Motor neuron (in vitro differentiated cells): ENCODE data around the gene FAM3D. TPM values are rescaled to one million over a fixed set of nuclear protein-coding genes. Genes with fewer than 3 reads are reported as not detected.
"Not testable (repeated sequence)": the region's sequence is repeated elsewhere in the genome, so short reads cannot be mapped to it uniquely, and the experiment has no call there.

Source experiments
- ATAC-seq, 8 experiments: fragments of 200-7000 bp; cut with Tn5 transposase; replicated peaks in 6 of 8; 2 replicates each; pipeline ENCODE4 v1.8.0; 2021; ENCODE audit warnings: mild to moderate bottlenecking in 8 of 8, moderate library complexity in 8 of 8
- H3K27ac ChIP-seq, 2 donors: fragments of 250-450 bp; sonication (Bioruptor Pico); 2 replicates each; pipeline ENCODE4 v1.9.0; 2021; ENCODE audit warnings: antibody characterized with exemption in 2 of 2, mild to moderate bottlenecking in 2 of 2, moderate library complexity in 1 of 2
- H3K4me1 ChIP-seq, 2 donors: fragments of 250-450 bp; sonication (Bioruptor Pico); replicated peaks in 1 of 2; 2 replicates each; pipeline ENCODE4 v1.6.1; 2021; ENCODE audit warnings: antibody characterized with exemption in 2 of 2, mild to moderate bottlenecking in 2 of 2, moderate library complexity in 1 of 2
- H3K4me3 ChIP-seq, 5 donors: fragments of 250-450 bp; sonication (Bioruptor Pico); 2 replicates each; pipeline ENCODE4 v1.9.0; 2021; ENCODE audit warnings: antibody characterized with exemption in 5 of 5, mild to moderate bottlenecking in 5 of 5, moderate library complexity in 4 of 5
- WGBS, 10 experiments: fragments of 450-650 bp; shearing (Covaris generic); methylation state at CpG; one replicate each; pipeline ENCODE4 v1.0.0; 2022; 5-methylcytosine and 5-hydroxymethylcytosine counted together
- in situ Hi-C, 9 experiments: fragments of 400-800 bp; cut with MboI; loops; one replicate each; pipeline ENCODE4 v1.15.0; 2021; ENCODE audit warnings: low sequenced_read_pairs in 9 of 9, low pct_unique_long_range_greater_than_20kb in 2 of 9; ENCODE audit not compliant: unreplicated experiment in 9 of 9
- total RNA-seq, 8 experiments: library from RNA; unstranded; fragments of 300-600 nt; gene quantifications; 2 replicates each; pipeline versions ENCODE4 v1.2.3 to v1.2.4, GENCODE V29; 2022

FAM3D gene
- total RNA-seq, 8 experiments from 2014 or later = 0.16 to 0.50 (median 0.18) TPM; not detected in 4

GRCh38 chr3:58696093-58696492 is 29.5 kb upstream of the FAM3D start:
- 0 to 71% (median 40%) methylated on average over 1 of the region's 1 CpG; no CpG with 5 or more reads in 3 of the 10 experiments for WGBS, 10 experiments
- ATAC-seq = no peak
- no peaks in the 10 kb centered on the region for H3K4me1 ChIP-seq
- no peak overlapping the region for H3K27ac ChIP-seq
- no peak overlapping the region for H3K4me3 ChIP-seq
- in situ Hi-C loops = no loop called here

GRCh38 chr3:58695284-58695683 is 28.7 kb upstream of the FAM3D start:
- in situ Hi-C loops, H3K4me3 ChIP-seq, H3K4me1 ChIP-seq, ATAC-seq, H3K27ac ChIP-seq: not testable (repeated sequence)
- WGBS, 10 experiments = 0 to 100% (median 59%) methylated on average over 1 to 4 of the region's 4 CpGs

DNA sequence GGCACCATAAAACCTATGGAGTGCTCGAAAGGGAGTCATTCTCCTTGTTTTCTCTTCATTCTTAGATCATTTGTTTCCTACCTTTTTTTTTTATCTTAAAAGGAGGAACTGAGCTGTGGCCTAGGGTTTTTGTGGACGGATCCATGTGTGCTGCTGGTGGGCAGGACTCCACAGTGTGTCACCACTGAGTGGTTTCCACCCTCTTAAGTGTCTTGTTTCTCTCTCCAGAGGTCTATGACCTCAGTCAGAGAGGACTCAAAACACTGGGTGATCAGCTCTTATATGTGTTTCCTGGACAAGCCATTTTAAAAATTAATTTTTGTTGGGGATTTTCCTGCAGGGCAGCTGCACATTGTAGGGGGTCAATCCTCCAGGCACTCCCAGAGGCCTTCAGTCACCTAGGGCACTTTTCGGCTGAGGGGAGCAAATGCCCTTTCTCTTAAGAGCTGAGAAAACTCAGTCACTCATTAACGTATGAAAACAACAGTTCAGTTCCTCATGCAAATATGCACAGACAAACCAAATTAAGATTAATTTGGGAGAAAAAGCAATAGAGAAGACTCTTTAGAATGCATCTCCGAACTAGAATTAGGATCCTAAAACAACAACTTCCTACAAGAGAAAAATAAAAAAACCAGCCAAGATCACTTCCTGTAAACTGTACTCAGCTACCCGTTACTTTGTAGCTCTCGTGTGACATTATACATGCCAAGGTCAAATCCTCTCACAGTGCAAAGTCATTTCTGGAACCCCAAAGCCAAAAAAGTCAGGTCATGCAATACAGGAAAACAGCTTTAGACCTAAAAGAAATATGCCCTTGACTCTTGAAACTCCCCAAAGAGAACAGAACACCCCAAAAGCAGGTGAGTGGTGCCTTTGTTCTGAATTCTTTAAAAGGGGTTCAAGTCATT is 27.6 kb upstream of the FAM3D start:
- in situ Hi-C loops = no loop called here
- no peak overlapping the region for H3K27ac ChIP-seq
- H3K4me1 ChIP-seq = no peaks in the 10 kb centered on the region
- no peak overlapping the region for H3K4me3 ChIP-seq
- 26 to 86% (median 61%) methylated on average over 1 to 7 of the region's 7 CpGs for WGBS, 10 experiments
- ATAC-seq = peak in 2 of 8 experiments; percentile 76 to 90

DNA sequence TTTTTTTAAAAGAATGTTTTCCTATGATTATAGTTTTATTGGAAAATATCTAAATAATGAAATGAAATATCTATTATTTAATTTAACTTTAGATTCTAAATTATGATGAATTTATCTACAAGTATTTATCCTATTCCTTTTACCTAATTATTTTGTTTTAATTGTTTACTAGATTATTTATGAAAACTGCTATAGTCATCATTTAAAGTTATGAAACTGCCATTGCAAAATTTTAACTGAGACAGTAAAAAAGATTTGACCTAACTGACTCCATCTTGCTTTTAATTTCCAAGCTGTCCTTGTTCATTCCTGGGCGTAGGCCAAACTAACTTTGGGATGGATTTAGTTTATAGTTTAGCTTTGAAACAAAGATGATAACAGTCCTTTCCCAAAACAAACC is 25.9 kb upstream of the FAM3D start:
- in situ Hi-C loops = no loop called here
- no peak overlapping the region for H3K27ac ChIP-seq
- H3K4me3 ChIP-seq = no peak overlapping the region
- WGBS, 10 experiments = 31 to 100% (median 84%) methylated on average over 1 of the region's 1 CpG; no CpG with 5 or more reads in 2 of the 10 experiments
- H3K4me1 ChIP-seq = no peaks in the 10 kb centered on the region
- ATAC-seq = no peak

DNA sequence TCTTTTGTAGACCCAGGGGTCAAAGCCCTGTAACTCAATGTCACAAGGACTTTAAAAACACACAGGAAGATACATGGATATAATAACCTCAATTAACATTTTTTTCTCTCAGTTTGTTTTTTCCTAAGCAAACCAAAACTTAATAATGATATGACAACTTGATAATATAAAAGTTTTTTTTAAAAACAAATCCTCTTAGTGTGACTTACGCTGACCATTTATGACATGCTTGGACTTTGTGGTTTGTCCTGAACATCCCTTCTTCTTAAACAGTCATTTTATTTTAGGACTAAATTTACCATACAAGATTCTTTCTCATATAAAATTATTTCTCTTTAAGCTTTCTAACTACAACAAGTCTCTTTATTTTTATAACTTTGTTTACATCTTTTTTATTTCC is 25.4 kb upstream of the FAM3D start:
- Histone ChIP-seq H3K4me3 (no peak overlapping the region), H3K4me1 (no peaks in the 10 kb centered on the region), H3K27ac (no peak overlapping the region)
- no peak for ATAC-seq
- in situ Hi-C loops = no loop called here
- WGBS, 10 experiments = 43 to 100% (median 91%) methylated on average over 1 of the region's 1 CpG

GRCh38 chr3:58690490-58690889 is 23.9 kb upstream of the FAM3D start:
- ATAC-seq = no peak
- 0 to 100% (median 100%) methylated on average over 1 of the region's 2 CpGs; no CpG with 5 or more reads in 3 of the 10 experiments for WGBS, 10 experiments
- no peak overlapping the region for H3K4me3 ChIP-seq
- H3K4me1 ChIP-seq = no peaks in the 10 kb centered on the region
- in situ Hi-C loops = no loop called here
- H3K27ac ChIP-seq = no peak overlapping the region

DNA sequence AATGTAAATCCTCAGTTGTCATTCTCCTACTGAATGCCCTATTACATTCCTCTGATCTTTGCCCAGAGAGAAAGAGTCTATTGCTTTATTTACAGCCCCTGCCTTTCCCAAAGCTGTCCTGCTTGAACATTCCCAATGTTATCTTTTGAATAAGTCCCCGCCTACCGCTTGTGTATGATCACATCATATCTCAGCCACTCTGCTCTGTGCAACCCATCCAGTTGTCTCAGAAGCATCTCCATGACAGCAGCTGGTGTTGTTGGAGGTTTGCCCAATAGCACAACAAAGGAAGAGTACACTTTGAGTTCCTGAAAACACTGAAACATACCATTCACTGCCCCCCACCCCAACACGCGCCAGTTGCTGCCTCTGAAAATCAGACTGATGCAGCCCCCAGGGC is 22.0 kb upstream of the FAM3D start:
- peak in 2 of 8 experiments; percentile 48 to 86 for ATAC-seq
- Histone ChIP-seq H3K4me3 (no peak overlapping the region), H3K4me1 (no peaks in the 10 kb centered on the region), H3K27ac (no peak overlapping the region)
- WGBS, 10 experiments = 20 to 100% (median 84%) methylated on average over 1 to 4 of the region's 4 CpGs; no CpG with 5 or more reads in 2 of the 10 experiments
- in situ Hi-C loops = no loop called here

DNA sequence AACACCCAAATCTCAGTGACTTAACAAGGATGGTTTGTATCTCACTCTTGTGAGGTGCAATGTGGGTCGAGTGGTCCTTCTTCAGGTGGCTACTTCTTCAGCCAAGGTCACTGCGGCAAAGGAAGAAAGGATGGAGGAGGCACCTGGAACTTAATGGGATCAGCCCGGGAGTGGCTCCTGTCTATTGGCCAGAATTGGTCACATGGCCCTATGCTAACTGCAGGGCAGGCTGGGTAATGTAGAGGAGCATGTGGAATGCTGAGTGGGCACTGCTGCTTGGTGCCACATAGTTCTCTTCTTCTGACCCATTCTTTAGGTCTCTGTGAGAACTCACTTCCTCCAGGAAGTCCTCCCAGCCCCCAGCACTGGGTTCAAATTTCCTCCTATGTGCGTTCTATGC is 20.3 kb upstream of the FAM3D start:
- in situ Hi-C loops = no loop called here
- ATAC-seq = no peak
- Histone ChIP-seq H3K4me3 (no peak overlapping the region), H3K27ac (no peak overlapping the region), H3K4me1 (no peaks in the 10 kb centered on the region)
- 38 to 100% (median 85%) methylated on average over 1 to 3 of the region's 4 CpGs; no CpG with 5 or more reads in 1 of the 10 experiments for WGBS, 10 experiments

DNA sequence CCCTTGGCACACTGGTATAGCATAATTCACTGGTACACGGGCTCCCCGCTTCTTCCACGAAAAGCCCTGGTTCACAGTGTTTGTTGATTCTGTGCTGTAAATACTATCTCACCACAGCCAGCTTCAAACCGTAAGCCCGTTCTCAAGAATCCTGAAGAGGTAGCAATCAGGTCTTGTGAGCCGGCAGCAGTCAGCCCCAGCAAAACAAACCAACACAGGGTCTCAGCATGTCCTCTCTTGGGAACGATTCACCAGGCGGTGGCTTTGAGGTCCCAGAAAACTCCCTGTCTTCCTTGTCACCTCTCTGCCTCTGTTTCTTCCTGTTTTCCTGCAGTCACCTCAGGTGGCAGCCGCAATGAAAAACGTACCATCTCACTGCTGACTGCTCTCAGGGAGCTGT is 19.1 kb upstream of the FAM3D start:
- H3K27ac ChIP-seq = no peak overlapping the region
- in situ Hi-C loops = no loop called here
- WGBS, 10 experiments = 58 to 100% (median 93%) methylated on average over 1 to 9 of the region's 10 CpGs; no CpG with 5 or more reads in 3 of the 10 experiments
- ATAC-seq = no peak
- peaks cover 0 to 2% of the 10 kb centered on the region in 2 donors for H3K4me1 ChIP-seq
- H3K4me3 ChIP-seq = no peak overlapping the region

- peaks cover 0 to 2% of the 10 kb centered on the region in 2 donors for H3K4me1 ChIP-seq
- in situ Hi-C loops = no loop called here
- ATAC-seq = peak in 2 of 8 experiments; percentile 12 to 27
- WGBS, 10 experiments = 50 to 100% (median 67%) methylated on average over 1 to 4 of the region's 4 CpGs; no CpG with 5 or more reads in 3 of the 10 experiments
- no peak overlapping the region for H3K4me3 ChIP-seq
- no peak overlapping the region for H3K27ac ChIP-seq
Observed at GRCh38 chr3:58683466-58683865, 16.9 kb upstream of the FAM3D start.

- Histone ChIP-seq H3K27ac (no peak overlapping the region), H3K4me3 (no peak overlapping the region), H3K4me1 (peaks cover 0 to 2% of the 10 kb centered on the region in 2 donors)
- in situ Hi-C loops = no loop called here
- 18 to 100% (median 92%) methylated on average over 1 to 4 of the region's 5 CpGs; no CpG with 5 or more reads in 2 of the 10 experiments for WGBS, 10 experiments
- peak in 2 of 8 experiments; percentile 10 to 41 for ATAC-seq
Observed at GRCh38 chr3:58683001-58683458, 16.5 kb upstream of the FAM3D start.

- Histone ChIP-seq H3K4me1 (peaks cover 0 to 2% of the 10 kb centered on the region in 2 donors), H3K4me3 (no peak overlapping the region), H3K27ac (no peak overlapping the region)
- in situ Hi-C loops = no loop called here
- 34 to 86% (median 54%) methylated on average over 2 of the region's 2 CpGs for WGBS, 10 experiments
- peak in 1 of 8 experiments; percentile 15 for ATAC-seq
Observed at GRCh38 chr3:58681863-58682262, 15.3 kb upstream of the FAM3D start.

DNA sequence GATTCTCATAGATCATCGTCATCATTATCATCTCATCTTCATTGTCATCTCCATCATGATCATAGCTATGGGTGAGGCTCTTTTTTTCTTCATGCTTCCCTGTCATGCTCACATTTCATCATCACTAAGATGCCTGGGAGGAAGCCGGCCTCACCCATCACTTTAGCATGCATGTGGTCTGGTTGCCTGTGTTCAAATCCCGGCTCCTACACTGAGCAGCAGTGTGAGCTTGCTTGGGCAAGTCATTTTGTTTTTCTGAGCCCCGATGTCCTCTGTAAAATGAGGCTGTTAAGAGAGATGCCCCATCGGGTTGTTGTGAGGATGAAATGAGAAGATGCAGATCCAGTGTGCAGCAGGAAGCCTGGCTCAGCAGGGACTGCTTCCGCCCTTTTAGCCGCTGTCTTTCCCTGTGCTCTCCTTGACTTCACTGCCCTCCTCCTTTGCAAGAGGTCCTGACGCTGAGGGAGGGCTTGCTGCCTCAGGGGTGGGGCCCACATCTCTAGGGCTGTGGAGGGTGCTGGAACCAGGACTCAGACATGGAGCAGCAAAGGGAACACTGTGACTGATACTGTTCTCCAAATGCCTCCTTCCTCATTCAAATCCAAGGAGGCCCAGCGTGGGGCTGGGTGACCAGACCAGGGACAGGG is 14.4 kb upstream of the FAM3D start:
- peaks cover 0 to 2% of the 10 kb centered on the region in 2 donors for H3K4me1 ChIP-seq
- H3K27ac ChIP-seq = no peak overlapping the region
- H3K4me3 ChIP-seq = no peak overlapping the region
- 25 to 100% (median 81%) methylated on average over 1 to 7 of the region's 9 CpGs for WGBS, 10 experiments
- peak in 2 of 8 experiments; percentile 72 to 73 for ATAC-seq
- in situ Hi-C loops = no loop called here
